Measurements from ENCODE around the gene SPOCK2.

Gene SPOCK2

DNA sequence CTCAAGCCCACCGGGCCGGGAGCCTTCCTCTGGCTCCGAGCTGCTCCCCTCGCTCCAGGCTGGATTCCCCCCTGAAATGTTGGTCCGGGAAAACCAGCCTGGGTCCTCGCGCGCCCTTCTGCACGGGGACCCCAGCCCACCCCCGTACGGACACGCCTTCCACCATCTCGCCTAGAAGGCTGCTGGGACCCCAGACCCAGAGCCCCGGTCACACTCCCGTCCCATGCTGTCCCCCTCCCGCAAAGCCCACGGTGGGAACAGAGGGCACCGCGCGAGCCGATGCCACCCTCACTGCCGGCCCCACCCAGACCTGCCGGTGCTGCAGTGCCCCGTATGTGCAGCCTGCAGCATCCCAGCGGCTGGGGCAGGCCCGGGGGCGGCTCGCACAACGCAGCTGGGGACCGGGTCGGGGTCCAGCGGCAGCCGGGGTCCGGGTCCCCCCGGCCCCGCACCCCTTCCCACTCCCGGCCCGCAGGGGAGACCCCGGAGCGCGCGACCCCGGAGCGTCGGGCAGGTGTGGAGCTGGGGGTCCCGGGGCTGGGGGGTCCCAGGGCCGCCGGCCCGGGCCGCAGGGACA, 871 bp downstream of the SPOCK2 start:
- no peak for DNase-seq (ENCODE audit: low spot score)

DNA sequence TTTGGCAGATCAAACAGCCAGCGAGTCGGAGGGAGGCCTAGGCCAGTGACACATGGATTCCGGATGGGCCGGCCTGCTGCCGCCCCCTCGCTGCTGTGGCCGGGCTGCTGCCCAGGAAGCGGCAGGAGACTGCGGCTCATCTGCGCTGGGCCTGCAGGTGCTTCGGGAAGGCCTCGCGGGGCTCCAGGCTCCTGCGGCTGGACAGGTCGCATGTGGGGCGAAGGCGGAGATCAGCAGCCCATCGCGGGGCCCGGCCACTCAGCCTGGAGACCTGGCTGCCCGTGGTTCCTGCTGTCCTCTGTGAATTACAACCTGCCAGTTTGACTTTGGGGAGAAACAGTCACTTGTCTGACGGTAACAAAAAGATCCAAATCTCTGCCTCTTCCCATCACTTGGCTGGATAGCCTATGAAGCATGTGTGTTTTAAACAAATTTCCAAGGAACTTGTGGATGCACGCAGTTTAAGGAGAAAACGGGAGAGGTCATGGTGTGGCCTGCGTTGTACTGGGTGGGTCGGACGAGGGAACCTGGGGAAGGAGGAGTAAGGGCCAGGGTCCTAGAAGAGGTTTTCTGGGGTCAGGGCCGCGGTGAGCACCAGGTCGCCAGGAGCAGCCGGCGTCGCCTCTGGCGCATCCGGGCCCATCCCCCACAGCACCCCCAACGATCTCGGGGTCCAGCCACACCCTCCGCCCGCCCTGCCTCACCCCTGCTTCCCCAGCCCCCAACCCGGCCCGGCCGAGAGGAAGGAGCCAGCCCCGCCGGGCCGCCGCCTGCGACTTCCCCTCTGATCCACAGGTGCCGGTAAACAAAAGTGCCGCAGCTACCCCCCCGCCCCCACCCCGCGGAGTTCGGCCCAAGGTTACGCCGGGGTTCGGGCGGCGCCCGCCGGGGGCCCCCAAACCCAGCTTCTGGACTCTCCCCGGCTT, 1.6 kb downstream of the SPOCK2 start:
- no peak for DNase-seq (ENCODE audit: low spot score)

DNA sequence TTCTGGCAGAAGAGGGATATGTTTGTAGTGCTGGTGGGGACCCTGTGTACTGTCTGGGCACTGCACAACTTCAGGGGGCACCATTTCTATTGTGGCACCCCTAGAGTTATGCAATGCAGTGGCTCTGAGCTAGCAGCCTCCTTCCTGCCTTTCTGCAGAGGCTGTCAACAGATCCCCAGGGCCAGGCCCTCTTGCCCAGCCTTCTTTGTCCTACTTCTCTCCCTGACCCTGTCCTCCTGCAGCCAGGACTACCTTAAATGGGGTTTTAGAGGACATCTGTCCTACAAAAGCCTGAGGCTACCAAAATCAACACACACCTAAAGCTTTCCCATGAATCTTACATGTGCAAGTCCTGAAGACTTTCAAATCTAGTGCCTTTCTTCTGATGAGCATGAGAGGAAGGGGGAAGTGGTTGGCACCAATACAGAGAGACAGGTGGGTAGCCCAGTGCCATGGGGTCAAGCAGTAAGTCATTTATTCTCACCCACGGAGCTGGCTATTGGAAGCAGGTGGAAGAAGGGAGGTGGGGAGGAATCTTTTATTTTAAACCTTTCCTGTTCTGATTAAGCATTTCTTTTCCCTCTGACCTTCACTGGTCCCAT, 2.4 kb downstream of the SPOCK2 start:
- no peak for DNase-seq (ENCODE audit: low spot score)

DNA sequence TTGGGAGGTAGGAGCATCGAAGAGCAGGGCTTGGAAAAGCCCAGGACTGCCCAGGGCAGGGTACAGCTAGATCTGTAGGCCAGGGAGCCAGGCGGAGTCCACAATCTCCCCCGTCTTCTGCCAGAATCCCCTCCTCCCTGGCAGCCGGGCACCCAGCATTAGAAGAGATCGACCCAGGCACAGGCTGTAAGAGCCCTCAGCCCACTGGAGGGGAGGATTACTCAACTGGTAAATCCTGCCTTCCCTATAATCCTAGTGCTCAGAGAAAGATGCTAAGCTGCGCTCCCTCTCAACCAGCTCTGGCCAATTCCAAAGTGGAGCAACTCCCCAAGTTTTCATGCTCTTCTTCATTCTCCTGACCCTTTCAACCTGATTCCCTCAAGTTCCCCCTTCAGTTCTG, 3.2 kb downstream of the SPOCK2 start:
- DNase-seq (ENCODE audit: low spot score), result no peak

DNA sequence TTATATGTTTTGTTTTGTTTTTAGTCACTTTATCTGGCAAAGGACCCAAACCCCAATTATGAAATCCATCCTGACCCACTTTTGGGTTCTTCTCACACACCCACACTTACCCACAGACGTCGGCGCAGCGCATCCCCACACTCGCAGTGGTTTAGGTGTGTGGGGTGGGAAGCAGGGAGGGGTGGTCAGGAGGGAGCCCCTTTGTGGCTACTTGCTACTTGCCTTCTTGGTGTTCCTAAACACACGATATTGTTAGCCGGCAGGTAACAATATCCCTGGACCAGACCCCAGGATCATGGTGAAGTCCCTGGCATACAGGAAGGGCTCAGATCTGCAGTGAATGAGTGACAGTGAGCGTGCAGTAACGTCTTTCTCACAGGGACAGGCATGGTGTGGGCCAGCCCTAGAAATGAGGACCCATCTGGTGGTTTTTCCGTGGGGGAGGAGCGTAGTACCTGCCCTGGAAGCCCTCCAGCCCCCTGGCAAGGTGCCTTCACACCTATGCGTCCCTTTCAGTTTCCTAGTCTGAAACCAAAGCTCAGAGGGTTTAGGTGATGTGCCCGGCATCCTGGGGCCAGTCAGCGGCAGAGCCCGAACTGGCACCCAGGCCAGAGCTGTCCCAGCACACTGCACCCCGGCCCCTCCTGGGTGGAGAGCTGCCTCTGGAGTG, 4.4 kb downstream of the SPOCK2 start:
- no peak for DNase-seq (ENCODE audit: low spot score)

DNA sequence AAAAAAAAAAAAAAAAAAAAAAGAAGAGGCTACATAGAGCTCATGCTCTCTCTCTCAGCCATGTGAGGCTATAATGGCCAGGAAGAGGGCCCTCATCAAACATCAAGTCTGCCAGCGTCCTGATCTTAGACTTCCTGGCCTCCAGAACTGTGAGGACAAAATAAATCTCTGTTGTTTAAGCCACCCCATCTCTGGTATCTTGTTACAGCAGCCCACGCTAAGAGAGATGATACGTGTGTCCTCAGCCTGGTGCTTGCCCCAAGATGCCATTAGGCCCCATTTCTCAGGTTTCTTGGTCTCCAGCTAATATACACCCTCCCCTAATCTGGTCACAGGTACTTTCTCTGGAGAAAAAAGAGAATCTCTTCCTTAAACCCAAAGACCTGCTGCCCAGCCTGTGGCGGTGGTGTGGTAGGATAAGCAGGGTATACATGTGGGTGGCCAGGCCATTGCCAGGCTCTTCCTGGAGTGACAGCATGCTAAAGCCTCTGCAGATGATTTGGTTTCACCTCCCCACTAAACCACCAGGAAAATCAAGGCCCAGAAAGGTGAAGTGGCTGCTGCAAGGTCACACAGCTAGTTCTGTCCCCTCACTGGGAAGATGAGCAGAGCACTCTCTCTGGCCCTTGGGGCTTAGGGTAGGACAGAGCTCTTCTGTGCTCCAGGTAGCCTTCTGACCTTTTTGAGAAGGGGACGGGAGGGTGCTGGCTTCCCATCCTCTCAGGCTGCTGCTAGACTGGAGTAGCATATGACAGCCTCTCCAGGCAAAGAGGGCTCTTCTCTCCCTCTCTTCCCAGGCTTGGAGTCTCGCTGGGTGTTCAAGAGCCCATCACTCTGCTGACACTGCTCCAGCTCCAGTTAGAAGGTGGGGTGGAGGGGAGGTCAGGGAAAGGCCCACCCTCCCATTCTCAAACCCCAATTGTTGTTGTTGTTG, 5.2 kb downstream of the SPOCK2 start:
- DNase-seq (ENCODE audit: low spot score), result no peak

DNA sequence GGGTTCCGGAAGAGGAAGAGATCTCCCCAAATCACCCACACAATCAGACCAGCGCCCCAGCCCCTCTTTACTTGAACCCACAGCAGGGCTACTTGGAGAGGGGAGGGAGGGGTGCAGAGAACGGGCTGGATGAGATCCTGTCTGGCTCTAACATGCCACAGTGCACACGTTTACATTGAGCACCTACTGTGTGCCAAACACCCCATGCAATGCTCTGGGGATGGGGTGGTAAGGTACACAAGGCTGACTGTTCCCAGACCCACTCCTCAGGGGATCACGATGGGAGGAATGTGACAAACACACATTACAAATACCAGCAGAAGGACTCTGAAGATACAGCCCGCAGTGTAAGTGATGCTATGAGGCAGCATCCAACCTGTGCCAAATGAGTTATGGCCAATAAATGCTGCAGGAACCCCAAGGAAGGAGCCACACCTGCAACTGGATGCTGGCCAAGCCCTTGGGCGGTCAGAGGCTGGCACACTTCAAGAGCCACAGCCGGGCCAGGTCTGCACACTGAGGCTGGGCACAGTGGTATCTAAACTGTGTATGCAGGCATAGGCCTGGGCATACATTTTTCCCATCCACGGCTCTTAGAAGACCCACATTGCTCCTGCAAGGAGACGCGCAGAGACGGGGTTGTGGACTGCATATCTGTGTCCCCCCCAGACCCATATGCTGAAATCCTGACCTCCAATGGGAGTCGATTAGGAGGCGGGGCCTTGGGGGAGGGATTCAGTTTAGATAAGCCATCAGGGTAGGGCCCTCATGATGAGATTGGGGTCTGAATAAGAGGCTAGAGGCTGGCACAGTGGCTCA, 6.4 kb downstream of the SPOCK2 start:
- DNase-seq (ENCODE audit: low spot score), result no peak

DNA sequence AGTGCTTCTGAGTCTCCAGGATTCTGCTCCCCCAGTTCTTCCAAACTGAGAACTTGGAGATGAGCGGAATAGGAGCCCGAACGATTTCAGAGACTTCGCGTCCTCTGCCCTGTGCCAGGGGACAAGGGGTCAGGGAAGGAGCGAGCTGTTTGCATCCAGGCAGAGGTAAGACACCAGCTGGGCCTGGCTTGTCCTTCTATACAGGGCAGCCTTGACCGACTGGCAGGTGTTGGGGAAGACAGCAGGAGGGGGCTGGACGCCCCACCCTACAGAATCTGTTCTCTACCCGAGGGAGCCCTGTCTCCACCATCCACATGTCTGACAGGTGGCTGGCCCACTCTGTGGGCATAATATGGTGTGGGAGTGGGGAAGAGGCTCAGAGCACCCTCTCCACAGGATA, 7.1 kb downstream of the SPOCK2 start:
- no peak for DNase-seq (ENCODE audit: low spot score)

DNA sequence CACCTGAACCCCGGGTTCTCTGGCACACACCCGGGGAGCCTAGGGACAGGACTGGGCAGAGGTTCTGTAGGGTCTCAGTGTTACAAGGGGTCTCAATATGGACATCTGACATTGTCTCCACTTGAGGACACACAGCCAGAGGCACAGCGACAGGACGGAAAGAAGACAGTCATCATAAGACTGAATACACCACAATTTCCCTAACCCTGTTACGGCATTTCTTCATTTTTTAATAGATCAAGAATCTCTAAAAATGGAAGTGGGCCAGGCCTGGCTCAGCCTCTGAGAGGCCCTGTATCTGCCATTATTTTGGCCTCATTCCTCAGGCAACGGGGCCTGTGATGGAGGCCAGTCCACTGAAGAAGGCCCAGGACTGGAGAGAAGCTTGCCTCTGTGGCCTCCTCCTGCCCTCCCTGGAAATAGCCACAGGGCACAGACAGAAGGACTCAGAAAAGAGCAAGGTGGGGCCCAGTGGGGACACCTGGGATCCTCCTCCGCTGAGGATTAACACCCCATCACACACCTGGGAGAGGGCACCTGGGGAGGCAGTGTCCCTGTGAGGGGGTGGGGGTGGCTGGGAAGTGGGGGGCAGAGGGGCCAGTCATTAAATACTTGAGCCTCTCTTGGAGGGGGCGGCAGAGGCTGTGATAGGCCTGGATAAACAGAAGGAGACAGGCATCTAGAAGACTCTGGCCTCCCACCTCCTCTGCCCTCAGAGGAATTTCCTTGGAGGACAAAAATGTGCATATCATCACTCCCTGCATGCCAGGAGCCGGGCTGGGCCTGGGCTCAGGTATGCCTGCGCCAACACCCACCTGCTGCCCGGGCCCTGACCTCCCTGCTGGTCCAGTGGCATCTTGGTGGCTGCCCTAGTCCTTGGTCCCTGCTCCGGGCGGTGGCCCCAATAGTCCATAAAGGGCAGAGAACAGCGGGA, 8.0 kb downstream of the SPOCK2 start:
- no peak for DNase-seq (ENCODE audit: low spot score)

DNA sequence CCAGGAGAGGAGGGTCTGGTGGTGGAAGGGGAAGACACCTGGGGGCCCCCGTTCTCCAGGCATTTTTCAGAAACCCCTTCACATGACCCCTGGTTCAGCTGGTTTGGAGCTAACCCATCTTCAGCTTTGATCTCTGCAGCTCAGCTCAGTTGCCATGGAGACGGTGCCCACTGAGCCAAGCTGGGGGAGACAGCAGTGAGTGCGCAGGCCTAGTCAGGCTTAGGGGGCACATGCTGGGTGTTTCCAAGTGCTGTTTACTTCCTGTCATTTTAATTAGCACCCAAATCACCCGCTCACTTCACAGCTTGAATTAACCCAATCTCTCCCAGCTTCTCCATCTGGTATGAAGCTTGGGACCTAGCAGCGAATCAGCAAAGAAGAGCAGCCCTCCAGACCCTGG, 9.0 kb downstream of the SPOCK2 start:
- no peak for DNase-seq (ENCODE audit: low spot score)

DNA sequence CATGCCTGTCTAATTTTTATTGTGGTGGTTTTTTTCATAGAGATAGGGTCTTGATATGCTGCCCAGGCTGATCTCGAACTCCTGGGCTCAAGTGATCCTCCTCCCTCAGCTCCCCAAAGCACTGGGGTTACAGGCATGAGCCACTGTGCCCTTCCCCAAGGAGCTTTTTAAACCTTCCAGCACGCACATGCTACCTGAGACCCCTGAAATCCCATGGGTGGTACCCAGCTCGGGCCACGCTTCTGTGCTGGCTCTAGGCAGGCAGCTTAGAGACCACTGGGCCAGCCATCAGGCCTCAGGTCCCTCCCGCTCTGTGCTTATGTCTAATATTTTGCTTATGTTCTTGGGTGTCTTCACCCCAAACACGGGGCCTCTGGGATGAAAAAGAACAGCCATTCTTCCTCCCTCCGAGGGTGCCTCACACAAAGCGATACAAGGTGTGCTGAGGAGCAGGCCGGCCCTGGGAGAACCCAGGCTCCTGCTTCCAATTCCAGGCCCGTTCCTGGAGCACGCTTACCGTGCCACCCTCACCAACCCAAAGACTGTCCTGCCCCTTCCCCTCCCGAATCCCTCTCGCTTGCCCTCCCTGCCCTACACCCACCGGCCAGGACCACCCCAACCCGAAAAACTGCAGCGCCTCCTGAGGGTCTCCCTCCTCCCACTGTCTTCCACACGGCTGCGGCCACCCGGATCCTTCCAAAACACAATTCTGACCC, 10.9 kb downstream of the SPOCK2 start:
- DNase-seq (ENCODE audit: low spot score), result no peak

DNA sequence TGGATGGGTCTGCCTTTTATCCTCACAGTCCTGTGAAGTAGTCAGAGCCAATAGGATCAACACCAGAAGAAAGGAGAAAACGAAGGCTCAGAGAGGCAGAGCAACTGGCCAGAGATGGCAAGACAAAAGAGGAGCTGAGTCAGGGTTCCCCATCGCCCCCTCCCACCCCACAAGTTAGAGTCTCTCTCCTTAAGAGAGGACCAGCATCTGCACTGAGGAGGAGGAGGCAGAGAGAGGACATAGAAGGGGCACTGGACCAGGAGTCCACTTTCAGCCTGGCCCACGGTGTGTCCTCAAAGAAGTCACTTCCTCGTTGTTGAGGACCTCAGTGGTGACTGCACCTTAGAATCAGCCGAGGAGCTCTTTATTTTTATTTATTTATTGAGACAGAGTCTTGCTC, 11.6 kb downstream of the SPOCK2 start:
- no peak for DNase-seq (ENCODE audit: low spot score)

DNA sequence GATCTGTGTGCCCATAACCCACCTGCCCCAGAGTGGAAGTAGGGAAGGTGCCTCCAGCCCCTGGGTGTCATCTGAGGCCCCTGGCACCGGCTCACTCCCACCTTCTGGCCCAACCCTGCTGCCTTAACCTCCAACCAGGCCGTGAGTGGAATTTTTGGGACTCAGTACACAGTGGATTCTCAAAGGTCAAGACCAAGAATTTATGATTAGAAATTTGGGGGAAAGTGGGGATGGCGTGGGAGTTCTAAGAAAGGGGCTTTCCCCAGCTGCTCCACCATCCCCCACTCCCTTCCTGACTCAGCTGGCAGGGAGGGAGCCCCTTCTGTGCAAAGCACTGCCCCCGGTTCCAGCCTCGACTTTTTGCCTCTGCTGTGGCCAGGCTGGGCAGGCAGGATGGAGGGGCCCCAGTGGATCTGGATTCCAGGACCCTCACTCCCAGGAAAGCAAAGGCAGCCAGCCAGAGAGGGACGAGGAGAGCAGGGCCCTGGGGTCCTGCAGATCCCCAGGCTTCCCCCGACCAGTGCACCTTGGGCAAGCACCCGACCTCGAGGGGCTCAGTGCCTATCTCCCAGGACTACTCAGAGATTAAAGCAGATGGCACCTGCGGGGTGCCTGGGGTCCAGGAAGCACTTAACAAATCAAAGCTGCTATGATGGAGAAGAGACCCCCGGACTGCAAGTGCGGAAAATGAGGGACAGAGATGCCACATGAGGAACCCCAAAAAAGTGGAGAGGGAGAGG, 12.8 kb downstream of the SPOCK2 start:
- no peak for DNase-seq (ENCODE audit: low spot score)

DNA sequence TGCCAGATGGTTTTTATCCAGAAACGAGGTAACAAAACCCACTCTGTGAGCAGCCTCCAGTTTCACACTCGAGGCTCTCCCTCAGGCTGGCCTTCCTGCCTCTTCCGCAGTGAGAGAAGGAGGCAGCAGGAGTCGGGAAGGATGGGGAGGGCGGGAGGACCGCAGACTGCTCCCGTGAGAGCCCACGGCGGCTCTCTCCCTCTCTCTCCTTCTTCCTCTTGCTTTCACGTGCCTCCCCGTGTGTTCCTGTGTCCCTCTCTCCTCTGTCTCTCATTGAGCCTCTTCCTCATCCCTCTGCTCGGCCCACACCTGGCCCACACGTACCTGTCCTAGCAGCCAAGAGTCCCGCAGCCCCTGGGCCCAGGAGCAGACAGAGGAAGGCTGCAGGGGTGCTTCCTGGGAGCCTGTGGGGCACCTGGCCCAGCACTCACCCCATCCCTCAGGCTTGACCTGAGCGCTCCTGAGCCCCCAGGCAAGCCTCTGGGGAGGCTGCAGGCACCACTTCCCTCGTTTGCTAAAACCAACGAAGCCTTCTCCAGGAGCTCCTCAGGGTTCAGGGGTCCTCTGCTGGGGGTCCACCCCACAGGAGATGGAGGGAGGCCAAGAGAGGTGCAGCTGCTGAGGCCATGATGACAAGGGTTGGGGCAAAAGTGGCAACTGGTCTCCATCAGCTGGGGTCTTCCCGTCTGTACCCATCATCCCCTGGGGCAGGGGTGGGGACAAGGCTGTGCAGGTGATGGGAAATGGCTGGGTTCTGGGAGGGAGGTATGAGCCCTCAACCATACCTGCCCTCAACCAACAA, 13.6 kb downstream of the SPOCK2 start:
- no peak for DNase-seq (ENCODE audit: low spot score)

DNA sequence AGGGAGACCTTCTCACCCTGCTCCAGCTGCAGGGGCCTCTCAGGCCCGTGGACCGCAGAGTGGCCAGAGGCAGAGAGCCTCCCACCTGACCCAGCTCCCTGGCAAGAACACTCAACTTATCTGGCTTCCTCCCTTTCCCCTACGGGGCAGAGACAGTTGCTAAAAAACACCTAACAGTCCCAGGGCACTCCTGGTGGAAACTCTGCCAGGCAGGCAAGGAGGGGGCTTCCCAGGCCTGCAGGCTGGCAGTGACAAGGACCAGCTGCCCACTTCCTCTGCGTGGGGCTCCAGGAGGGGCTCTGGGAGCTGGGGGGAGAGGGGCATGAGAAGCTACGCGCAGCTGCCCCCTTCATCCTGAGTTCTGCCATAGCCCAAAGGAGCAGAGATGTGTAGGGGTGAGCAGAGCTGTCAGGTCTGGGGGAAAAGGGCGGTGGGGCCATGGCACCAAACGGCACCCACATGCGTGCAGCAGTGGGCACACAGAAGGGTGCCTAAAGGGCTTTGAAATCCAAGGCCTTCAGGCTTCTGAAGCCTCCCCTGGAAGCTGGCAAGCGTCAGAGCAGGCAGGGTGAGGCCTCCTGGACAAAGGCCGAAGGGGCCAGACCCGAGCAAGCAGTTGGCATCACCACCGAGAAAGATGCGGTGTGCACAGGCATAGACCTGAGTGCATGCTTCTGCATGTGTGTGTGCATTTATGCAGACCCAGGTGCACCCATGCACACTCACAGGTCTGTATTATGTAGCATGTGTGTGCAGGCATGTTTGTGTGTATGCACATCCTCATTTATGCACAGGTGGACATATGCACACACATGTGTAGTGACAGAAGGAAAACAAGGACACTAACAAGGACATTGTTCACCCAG, 14.4 kb downstream of the SPOCK2 start:
- no peak for DNase-seq (ENCODE audit: low spot score)

DNA sequence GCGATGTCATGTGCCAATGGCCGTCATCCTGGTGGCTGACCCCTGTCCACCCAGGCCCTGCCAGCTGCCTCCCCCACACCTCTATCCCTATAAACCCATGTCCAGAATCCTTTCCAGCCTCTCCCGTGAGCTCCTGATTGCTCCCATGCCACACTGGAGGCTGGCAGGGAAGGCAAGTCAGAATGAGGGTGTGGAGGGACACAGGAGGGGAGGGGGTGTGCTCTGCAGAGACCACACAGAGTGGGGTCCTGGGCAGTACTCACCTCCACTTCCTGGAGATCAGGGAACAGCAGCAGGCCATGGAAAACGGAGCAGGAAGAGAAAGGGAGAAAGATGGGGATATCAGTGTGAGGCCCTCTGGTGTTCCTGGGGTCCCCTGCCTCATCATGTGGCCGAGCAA, 15.7 kb downstream of the SPOCK2 start:
- no peak for DNase-seq (ENCODE audit: low spot score)
